GM12864 (cell line): ENCODE measurements around the gene TRABD2B.

Experiments used
- DNase-seq: peaks from one replicate; pipeline ENCODE4 v3.0.0-alpha.2; 2011; ENCODE audit warnings: low read depth
- H3K4me3 ChIP-seq: 2 replicates; pipeline ENCODE4 v1.5.1; 2011; ENCODE audit warnings: mild to moderate bottlenecking, low read depth, low read length, control low read depth
- TF ChIP-seq, protein P1 (sequence below): IDR thresholded peaks from 2 replicates; pipeline ENCODE4 v1.5.1; 2011; ENCODE audit warnings: low read depth, mild to moderate bottlenecking, moderate library complexity, low read length, control low read depth, inconsistent platforms; ENCODE audit errors: missing control alignments

TRABD2B gene

GRCh38 chr1:47720111-47720510, 277.1 kb downstream of the TRABD2B start:
- TF ChIP-seq, protein P1, sequence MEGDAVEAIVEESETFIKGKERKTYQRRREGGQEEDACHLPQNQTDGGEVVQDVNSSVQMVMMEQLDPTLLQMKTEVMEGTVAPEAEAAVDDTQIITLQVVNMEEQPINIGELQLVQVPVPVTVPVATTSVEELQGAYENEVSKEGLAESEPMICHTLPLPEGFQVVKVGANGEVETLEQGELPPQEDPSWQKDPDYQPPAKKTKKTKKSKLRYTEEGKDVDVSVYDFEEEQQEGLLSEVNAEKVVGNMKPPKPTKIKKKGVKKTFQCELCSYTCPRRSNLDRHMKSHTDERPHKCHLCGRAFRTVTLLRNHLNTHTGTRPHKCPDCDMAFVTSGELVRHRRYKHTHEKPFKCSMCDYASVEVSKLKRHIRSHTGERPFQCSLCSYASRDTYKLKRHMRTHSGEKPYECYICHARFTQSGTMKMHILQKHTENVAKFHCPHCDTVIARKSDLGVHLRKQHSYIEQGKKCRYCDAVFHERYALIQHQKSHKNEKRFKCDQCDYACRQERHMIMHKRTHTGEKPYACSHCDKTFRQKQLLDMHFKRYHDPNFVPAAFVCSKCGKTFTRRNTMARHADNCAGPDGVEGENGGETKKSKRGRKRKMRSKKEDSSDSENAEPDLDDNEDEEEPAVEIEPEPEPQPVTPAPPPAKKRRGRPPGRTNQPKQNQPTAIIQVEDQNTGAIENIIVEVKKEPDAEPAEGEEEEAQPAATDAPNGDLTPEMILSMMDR = no peak
- no peak for DNase-seq
- no peak overlapping the region for H3K4me3 ChIP-seq

GRCh38 chr1:47717341-47717740, 279.8 kb downstream of the TRABD2B start:
- DNase-seq = no peak
- TF ChIP-seq, protein P1 = no peak

GRCh38 chr1:47713975-47714767, 283.0 kb downstream of the TRABD2B start:
- DNase-seq = no peak
- H3K4me3 ChIP-seq = no peak overlapping the region
- TF ChIP-seq, protein P1 = no peak

More at GRCh38 chr1:47717341-47717740, 279.8 kb downstream of the TRABD2B start:
- no peak overlapping the region for H3K4me3 ChIP-seq

GRCh38 chr1:47713333-47713953, 283.7 kb downstream of the TRABD2B start:
- TF ChIP-seq, protein P1 = no peak
- no peak overlapping the region for H3K4me3 ChIP-seq
- no peak for DNase-seq

DNA sequence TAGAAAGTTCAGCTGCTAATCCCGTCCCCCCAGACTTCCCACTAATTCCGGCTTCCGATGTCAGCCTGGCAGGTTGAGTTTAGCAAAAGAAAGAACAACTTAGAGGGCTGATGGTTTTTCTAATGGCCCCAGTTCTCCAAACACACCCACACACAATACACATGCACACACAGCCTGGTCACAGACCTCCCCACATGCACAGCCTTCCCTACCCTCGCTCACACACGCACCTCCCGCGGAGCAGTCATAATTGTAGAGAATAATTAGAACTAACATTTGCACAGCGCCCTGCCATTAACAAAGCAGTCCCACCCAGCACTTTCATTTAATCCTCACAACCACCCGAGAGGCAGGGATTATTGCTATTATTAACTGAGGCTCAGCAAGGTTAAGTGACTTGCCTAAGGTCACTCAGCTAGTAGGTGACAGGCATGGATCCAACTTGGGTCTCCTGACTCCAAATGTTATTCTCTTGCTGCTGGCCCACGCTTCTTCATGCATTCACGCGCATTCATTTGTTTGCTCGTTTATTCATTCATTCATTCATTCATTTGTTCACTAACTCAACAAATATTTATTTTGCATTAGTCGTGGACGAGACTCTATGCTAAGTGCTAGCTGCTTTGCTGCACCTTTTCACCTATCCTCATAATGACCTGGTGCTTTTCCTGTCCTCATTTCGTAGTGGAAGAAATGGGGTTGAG, 284.4 kb downstream of the TRABD2B start:
- no peak overlapping the region for H3K4me3 ChIP-seq
- no peak for DNase-seq
- TF ChIP-seq, protein P1 = no peak

DNA sequence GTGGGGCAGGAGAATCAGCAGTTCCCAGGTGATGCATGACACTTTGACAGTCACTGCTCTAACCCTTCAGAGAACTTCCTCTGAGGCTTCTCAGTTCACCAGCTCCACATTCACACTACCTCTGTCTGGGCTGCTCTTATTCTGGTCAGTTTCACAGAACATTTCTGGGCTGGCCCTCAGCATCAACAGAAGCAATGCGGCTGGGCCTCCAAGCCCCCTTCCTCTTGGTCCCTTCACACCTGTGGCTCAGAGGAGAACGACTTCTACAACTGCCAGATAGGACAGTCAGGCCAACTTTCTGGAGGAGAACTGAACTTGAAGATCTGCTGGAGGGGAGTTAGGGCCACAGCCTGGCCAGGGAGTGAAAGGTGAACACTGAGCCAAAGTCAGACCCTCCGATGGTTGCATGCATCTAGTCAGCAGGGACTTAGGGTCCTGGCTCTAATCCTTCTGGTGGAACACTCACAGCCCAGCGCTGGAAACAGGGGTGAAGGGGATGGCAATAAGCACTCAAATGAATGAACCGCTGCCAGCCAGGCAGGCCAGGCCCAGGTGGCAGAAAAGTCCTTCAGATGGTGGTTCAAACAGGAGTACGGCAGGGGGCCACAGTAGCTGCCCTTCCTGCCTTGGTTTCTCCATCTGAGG, 285.2 kb downstream of the TRABD2B start:
- DNase-seq = no peak
- TF ChIP-seq, protein P1 = no peak
- no peak overlapping the region for H3K4me3 ChIP-seq
